Measurements from ENCODE around the gene TLCD4.

DNA sequence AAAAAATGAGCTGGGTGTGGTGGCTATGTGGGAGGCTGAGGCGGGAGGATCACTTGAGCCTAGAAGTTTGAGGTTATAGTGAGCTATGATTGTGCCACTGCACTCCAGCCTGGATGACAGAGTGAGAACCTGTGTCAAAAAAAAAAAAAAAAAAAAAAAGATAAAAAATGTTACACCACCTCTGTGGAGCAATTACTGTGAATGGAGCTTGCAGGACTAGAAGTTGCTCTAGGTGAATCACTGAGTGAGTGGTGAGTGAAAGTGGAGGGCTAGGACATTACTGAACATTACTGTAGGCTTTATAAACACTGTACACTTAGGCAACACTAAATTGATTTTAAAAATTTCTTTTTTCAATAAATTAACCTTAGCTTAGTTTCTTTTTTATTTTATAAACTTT lies 21.9 kb downstream of the TLCD4 start:
- TF ChIP-seq, protein P1, sequence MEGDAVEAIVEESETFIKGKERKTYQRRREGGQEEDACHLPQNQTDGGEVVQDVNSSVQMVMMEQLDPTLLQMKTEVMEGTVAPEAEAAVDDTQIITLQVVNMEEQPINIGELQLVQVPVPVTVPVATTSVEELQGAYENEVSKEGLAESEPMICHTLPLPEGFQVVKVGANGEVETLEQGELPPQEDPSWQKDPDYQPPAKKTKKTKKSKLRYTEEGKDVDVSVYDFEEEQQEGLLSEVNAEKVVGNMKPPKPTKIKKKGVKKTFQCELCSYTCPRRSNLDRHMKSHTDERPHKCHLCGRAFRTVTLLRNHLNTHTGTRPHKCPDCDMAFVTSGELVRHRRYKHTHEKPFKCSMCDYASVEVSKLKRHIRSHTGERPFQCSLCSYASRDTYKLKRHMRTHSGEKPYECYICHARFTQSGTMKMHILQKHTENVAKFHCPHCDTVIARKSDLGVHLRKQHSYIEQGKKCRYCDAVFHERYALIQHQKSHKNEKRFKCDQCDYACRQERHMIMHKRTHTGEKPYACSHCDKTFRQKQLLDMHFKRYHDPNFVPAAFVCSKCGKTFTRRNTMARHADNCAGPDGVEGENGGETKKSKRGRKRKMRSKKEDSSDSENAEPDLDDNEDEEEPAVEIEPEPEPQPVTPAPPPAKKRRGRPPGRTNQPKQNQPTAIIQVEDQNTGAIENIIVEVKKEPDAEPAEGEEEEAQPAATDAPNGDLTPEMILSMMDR (IDR thresholded peaks at IDR 0.05) = no peak
- no peak for TF ChIP-seq EZH2 (IDR thresholded peaks at IDR 0.05; ENCODE audit: borderline replicate concordance, insufficient read depth, low read depth, low read length, poor library complexity, severe bottlenecking)
